OCI-LY3 (cell line): ENCODE results near the gene RSPO1.

Experiments
- EZH2phosphoT487 ChIP-seq: fragments of 200-600 bp; shearing (Covaris generic); IDR thresholded peaks from 2 replicates; pipeline ENCODE4 v1.6.1; 2018; ENCODE audit warnings: antibody characterized with exemption, mixed run types, low read depth
- TF ChIP-seq, protein P1 (sequence below): fragments of 200-600, 300-600 bp; sonication (generic); IDR thresholded peaks from 2 replicates; pipeline ENCODE4 v1.5.1; 2014; ENCODE audit warnings: antibody characterized with exemption, low read length, low read depth

DNA sequence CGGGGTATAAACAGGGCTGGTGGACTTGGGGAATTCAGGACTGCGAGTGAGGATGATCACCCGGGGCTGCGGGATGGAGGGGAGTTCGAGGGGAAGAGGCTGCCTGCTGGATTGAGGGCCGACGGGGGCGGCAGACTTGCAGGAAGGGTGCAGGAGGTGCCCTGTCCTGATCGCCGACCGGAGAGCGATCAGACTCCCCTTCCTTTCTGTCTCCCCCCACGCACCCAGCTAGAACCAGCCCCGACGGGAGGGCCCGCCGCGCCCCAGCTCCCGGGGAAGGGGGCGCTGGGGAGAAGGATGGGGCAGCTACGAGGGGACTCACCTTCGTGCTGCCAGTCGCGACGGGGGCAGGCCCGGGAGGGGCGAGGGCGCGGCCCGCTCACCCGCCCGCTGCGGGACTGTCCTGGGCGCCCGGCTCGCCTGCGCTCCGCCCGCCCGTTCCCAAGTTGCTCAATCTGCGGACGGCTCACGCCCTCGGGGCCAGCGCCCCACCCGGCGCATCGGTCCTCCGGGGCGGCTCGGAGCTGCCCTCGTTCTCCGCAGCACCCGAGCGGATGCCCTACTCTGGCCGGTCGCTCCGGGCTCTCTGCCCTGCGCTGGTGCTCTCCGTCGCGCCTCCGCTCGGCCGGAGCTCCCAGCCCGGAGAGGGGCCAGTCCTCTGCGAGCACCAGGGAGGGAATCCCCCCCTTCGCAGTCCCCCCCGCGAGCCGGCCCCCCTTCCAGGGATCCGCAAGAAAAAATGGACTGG lies at the start of gene RSPO1:
- TF ChIP-seq, protein P1, sequence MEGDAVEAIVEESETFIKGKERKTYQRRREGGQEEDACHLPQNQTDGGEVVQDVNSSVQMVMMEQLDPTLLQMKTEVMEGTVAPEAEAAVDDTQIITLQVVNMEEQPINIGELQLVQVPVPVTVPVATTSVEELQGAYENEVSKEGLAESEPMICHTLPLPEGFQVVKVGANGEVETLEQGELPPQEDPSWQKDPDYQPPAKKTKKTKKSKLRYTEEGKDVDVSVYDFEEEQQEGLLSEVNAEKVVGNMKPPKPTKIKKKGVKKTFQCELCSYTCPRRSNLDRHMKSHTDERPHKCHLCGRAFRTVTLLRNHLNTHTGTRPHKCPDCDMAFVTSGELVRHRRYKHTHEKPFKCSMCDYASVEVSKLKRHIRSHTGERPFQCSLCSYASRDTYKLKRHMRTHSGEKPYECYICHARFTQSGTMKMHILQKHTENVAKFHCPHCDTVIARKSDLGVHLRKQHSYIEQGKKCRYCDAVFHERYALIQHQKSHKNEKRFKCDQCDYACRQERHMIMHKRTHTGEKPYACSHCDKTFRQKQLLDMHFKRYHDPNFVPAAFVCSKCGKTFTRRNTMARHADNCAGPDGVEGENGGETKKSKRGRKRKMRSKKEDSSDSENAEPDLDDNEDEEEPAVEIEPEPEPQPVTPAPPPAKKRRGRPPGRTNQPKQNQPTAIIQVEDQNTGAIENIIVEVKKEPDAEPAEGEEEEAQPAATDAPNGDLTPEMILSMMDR, result no peak
- TF ChIP-seq EZH2phosphoT487, result no peak
